ENCODE measurements around the gene C14orf132. TPM values are rescaled to one million over a fixed set of nuclear protein-coding genes. Genes with fewer than 3 reads are reported as not detected.

The C14orf132 gene
- total RNA-seq, 1 donor from 2014 or later: 8.0 TPM

- Mint-ChIP-seq H3K36me3 (ENCODE audit: low read depth, unreplicated experiment) (no peaks in the 10 kb centered on the region), H3K27ac (ENCODE audit: unreplicated experiment) (no peak overlapping the region), H3K4me1 (ENCODE audit: low read depth, unreplicated experiment) (no peaks in the 10 kb centered on the region), H3K4me3 (ENCODE audit: unreplicated experiment) (no peak overlapping the region), H3K27me3 (ENCODE audit: low read depth, unreplicated experiment) (peaks cover 14% of the 10 kb centered on the region), H3K9me3 (ENCODE audit: unreplicated experiment) (no peaks in the 10 kb centered on the region)
- Histone ChIP-seq H3K27me3 (ENCODE audit: insufficient read depth, low read length) (no peaks in the 10 kb centered on the region), H3K9ac (ENCODE audit: low read length) (no peak overlapping the region), H4K20me1 (ENCODE audit: insufficient read depth, low read length) (no peaks in the 10 kb centered on the region), H3K27ac (ENCODE audit: low read depth, low read length) (no peak overlapping the region), H3K9me3 (ENCODE audit: insufficient read depth, low read depth, low read length) (no peaks in the 10 kb centered on the region), H3K79me2 (ENCODE audit: insufficient read depth, low read length) (no peaks in the 10 kb centered on the region), H3K36me3 (ENCODE audit: insufficient read depth, low read length) (no peaks in the 10 kb centered on the region), H3K4me1 (ENCODE audit: insufficient read depth, low read length) (peaks cover 5% of the 10 kb centered on the region), H3K4me3 (ENCODE audit: insufficient read depth, low read depth, low read length) (no peak overlapping the region), H2AFZ (ENCODE audit: low read depth, low read length) (no peak overlapping the region), H3K4me2 (ENCODE audit: low read length) (no peak overlapping the region)
- FAIRE-seq (no peak), DNase-seq (ENCODE audit: low read depth) (no peak)
- TF ChIP-seq, protein P1, sequence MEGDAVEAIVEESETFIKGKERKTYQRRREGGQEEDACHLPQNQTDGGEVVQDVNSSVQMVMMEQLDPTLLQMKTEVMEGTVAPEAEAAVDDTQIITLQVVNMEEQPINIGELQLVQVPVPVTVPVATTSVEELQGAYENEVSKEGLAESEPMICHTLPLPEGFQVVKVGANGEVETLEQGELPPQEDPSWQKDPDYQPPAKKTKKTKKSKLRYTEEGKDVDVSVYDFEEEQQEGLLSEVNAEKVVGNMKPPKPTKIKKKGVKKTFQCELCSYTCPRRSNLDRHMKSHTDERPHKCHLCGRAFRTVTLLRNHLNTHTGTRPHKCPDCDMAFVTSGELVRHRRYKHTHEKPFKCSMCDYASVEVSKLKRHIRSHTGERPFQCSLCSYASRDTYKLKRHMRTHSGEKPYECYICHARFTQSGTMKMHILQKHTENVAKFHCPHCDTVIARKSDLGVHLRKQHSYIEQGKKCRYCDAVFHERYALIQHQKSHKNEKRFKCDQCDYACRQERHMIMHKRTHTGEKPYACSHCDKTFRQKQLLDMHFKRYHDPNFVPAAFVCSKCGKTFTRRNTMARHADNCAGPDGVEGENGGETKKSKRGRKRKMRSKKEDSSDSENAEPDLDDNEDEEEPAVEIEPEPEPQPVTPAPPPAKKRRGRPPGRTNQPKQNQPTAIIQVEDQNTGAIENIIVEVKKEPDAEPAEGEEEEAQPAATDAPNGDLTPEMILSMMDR (IDR thresholded peaks at IDR 0.05; ENCODE audit: insufficient read depth, low read depth, low read length): no peak
- no peak for TF ChIP-seq EZH2 (IDR thresholded peaks at IDR 0.05; ENCODE audit: insufficient read depth, low read length)
Measured at GRCh38 chr14:96103075-96103474, 63.9 kb downstream of the C14orf132 start.

DNA sequence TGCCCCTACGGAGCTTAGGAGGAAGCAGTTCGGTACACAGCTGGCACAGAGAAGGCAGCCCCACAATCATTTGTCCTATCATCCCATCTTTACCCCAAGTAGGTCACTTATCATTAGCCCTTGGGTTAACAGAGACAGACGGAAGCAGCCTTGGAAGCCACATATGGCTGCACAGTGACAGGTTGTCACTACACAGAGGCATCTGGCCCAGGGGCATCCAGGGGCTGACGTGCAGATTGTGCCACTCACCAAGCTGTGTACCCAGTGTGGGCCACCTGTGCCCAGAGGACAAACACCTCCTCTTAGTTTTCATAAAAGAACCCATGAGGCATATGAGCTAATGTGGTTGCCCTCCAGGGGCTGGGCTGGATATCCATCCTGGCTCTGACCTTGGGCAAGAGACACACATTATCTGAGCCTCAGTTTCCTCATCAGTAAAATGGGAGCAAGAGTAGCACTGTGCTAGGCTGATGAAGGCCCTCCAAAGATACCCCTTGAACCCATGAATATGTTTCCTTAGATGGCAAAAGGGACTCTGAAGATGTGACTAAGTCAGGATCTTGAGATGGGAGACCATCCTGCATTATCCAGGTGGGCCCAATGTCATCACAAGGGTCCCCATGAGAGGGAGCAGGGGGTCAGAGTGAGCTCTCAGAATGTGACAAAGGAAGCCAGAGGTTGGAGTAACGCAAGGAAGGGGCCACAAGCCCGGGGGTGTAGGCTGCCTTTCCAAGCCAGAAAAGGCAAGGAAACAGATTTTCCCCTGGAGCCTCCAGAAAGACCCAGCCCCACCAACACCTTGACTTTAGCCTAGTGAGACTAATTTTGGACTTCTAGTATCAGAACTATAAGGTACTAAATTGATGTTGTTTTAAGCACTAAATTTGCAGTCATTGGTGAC, 64.6 kb downstream of the C14orf132 start:
- FAIRE-seq (no peak), DNase-seq (ENCODE audit: low read depth) (no peak)
- H3K9ac ChIP-seq (ENCODE audit: low read length): no peak overlapping the region
- peak overlapping the region; percentile 45 for H3K27ac ChIP-seq (ENCODE audit: low read depth, low read length)
- no peaks in the 10 kb centered on the region for H3K36me3 ChIP-seq (ENCODE audit: insufficient read depth, low read length)
- H3K27ac Mint-ChIP-seq (ENCODE audit: unreplicated experiment): no peak overlapping the region
- peaks cover 5% of the 10 kb centered on the region for H3K4me1 ChIP-seq (ENCODE audit: insufficient read depth, low read length)
- H4K20me1 ChIP-seq (ENCODE audit: insufficient read depth, low read length): no peaks in the 10 kb centered on the region
- no peaks in the 10 kb centered on the region for H3K36me3 Mint-ChIP-seq (ENCODE audit: low read depth, unreplicated experiment)
- H3K9me3 Mint-ChIP-seq (ENCODE audit: unreplicated experiment): no peaks in the 10 kb centered on the region
- peaks cover 2% of the 10 kb centered on the region for H3K27me3 ChIP-seq (ENCODE audit: insufficient read depth, low read length)
- H3K4me3 ChIP-seq (ENCODE audit: insufficient read depth, low read depth, low read length): no peak overlapping the region
- no peak overlapping the region for H3K4me3 Mint-ChIP-seq (ENCODE audit: unreplicated experiment)
- peak overlapping the region; percentile 1 for H3K4me2 ChIP-seq (ENCODE audit: low read length)
- H3K27me3 Mint-ChIP-seq (ENCODE audit: low read depth, unreplicated experiment): peaks cover 21% of the 10 kb centered on the region
- no peaks in the 10 kb centered on the region for H3K4me1 Mint-ChIP-seq (ENCODE audit: low read depth, unreplicated experiment)
- H2AFZ ChIP-seq (ENCODE audit: low read depth, low read length): no peak overlapping the region
- no peaks in the 10 kb centered on the region for H3K79me2 ChIP-seq (ENCODE audit: insufficient read depth, low read length)
- no peaks in the 10 kb centered on the region for H3K9me3 ChIP-seq (ENCODE audit: insufficient read depth, low read depth, low read length)
- no peak for TF ChIP-seq EZH2 (IDR thresholded peaks at IDR 0.05; ENCODE audit: insufficient read depth, low read length)
- TF ChIP-seq, protein P1 (IDR thresholded peaks at IDR 0.05; ENCODE audit: insufficient read depth, low read depth, low read length): no peak

All from astrocyte (in vitro differentiated cells and primary cell).